GM23248 (cell line): ENCODE measurements around the gene SMARCA4.

ENCODE experiments used
- EZH2 ChIP-seq: fragments of 200-600 bp; sonication (generic); IDR thresholded peaks from 2 replicates; pipeline ENCODE4 v1.6.1; 2018; ENCODE audit warnings: antibody characterized with exemption, mild to moderate bottlenecking; ENCODE audit not compliant: insufficient read depth, poor library complexity, severe bottlenecking
- EZH2phosphoT487 ChIP-seq: fragments of 200-600 bp; sonication (generic); IDR thresholded peaks from 2 replicates; pipeline ENCODE4 v1.6.1; 2018; ENCODE audit warnings: antibody characterized with exemption, moderate library complexity, mild to moderate bottlenecking, low read depth; ENCODE audit not compliant: insufficient read depth

DNA sequence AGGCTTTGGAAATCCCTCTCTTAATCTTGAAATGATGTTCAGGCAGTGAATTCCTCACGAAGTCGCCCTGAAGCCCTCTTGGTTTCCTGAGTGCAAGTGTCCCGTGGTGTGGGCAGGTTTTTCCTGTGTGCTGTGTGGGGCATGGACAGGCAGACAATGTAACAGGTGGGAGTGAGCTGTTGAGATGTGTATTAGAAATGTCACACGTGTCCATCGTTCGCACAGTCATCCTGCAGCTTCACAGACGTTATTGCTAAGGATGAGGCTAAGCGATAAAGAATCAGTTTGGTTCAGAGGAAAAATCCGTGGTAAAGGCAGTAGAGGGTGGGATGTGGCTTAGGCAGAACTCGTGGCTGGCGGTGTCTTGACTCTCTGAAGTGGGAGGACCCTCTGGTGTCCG lies 51.7 kb downstream of the SMARCA4 start:
- no peak for TF ChIP-seq EZH2
- no peak for TF ChIP-seq EZH2phosphoT487
